ENCODE results near the gene JCHAIN.

DNA sequence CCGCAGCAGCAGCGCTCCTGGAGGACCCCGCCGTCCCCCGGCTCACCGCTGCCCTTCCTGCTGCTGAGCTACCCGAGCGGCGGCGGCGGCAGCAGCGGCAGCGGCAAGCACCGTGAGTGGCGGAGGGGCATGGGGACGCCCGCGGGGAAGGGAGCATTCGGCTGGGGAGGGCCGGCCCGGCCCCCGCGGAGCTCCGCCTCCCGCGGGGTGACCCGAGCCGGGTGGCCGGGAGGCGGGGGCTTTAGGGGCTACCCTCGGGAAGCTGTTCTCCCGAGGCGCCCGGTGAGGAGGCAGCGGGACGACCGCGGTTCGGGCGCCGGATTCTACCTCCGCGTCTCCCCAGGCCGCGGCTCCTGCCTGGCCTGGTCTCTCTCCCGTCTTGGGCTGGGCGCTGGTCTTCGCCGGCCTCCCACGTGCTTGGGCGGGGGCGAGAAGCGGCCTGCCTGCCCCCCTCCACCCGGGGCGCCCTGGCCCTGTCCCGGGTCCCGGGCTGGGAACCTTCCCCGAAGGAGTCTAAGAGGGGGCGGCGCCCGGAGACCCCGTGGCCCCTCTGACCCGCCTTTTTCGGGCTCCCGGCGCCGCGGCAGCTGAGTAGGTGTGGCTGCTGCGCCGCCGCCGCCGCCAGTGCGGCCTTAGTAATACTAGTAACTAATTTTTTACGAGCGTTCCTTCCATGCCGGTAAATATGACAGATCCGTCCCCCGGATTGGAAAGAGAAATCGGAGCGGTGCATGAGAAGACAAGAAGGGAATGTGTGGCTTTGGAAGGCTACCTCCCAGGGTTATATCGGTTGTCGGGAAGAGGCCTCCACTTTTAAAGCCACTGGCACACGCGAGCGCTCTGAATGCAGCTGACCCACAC is 39.1 kb upstream of the JCHAIN start:
- TF ChIP-seq, protein P1, sequence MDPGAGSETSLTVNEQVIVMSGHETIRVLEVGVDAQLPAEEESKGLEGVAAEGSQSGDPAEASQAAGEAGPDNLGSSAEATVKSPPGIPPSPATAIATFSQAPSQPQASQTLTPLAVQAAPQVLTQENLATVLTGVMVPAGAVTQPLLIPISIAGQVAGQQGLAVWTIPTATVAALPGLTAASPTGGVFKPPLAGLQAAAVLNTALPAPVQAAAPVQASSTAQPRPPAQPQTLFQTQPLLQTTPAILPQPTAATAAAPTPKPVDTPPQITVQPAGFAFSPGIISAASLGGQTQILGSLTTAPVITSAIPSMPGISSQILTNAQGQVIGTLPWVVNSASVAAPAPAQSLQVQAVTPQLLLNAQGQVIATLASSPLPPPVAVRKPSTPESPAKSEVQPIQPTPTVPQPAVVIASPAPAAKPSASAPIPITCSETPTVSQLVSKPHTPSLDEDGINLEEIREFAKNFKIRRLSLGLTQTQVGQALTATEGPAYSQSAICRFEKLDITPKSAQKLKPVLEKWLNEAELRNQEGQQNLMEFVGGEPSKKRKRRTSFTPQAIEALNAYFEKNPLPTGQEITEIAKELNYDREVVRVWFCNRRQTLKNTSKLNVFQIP (CRISPR knock-in tag; IDR thresholded peaks at IDR 0.05; ENCODE audit: borderline replicate concordance, low read depth) = no peak
- TF ChIP-seq CSDC2 (CRISPR knock-in tag; IDR thresholded peaks at IDR 0.05) (no peak), ZNF565 (CRISPR knock-in tag; conservative IDR thresholded peaks at IDR 0.05; ENCODE audit: low read depth) (no peak), ZFP3 (CRISPR knock-in tag; IDR thresholded peaks at IDR 0.05) (no peak), SNAI2 (CRISPR knock-in tag; IDR thresholded peaks at IDR 0.05) (no peak), TCF4 (CRISPR knock-in tag; IDR thresholded peaks at IDR 0.05; ENCODE audit: borderline replicate concordance) (no peak), ARNTL (CRISPR knock-in tag; IDR thresholded peaks at IDR 0.05; ENCODE audit: borderline replicate concordance, low read depth) (no peak), ZNF70 (CRISPR knock-in tag; IDR thresholded peaks at IDR 0.05) (no peak), ISL1 (CRISPR knock-in tag; IDR thresholded peaks at IDR 0.05) (no peak)
- TF ChIP-seq, protein P2, sequence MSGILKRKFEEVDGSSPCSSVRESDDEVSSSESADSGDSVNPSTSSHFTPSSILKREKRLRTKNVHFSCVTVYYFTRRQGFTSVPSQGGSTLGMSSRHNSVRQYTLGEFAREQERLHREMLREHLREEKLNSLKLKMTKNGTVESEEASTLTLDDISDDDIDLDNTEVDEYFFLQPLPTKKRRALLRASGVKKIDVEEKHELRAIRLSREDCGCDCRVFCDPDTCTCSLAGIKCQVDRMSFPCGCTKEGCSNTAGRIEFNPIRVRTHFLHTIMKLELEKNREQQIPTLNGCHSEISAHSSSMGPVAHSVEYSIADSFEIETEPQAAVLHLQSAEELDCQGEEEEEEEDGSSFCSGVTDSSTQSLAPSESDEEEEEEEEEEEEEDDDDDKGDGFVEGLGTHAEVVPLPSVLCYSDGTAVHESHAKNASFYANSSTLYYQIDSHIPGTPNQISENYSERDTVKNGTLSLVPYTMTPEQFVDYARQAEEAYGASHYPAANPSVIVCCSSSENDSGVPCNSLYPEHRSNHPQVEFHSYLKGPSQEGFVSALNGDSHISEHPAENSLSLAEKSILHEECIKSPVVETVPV (CRISPR knock-in tag; IDR thresholded peaks at IDR 0.05) = no peak
- TF ChIP-seq, protein P3, sequence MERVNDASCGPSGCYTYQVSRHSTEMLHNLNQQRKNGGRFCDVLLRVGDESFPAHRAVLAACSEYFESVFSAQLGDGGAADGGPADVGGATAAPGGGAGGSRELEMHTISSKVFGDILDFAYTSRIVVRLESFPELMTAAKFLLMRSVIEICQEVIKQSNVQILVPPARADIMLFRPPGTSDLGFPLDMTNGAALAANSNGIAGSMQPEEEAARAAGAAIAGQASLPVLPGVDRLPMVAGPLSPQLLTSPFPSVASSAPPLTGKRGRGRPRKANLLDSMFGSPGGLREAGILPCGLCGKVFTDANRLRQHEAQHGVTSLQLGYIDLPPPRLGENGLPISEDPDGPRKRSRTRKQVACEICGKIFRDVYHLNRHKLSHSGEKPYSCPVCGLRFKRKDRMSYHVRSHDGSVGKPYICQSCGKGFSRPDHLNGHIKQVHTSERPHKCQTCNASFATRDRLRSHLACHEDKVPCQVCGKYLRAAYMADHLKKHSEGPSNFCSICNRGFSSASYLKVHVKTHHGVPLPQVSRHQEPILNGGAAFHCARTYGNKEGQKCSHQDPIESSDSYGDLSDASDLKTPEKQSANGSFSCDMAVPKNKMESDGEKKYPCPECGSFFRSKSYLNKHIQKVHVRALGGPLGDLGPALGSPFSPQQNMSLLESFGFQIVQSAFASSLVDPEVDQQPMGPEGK (CRISPR knock-in tag; IDR thresholded peaks at IDR 0.05; ENCODE audit: borderline replicate concordance) = peak; percentile 82
- TF ChIP-seq, protein P4, sequence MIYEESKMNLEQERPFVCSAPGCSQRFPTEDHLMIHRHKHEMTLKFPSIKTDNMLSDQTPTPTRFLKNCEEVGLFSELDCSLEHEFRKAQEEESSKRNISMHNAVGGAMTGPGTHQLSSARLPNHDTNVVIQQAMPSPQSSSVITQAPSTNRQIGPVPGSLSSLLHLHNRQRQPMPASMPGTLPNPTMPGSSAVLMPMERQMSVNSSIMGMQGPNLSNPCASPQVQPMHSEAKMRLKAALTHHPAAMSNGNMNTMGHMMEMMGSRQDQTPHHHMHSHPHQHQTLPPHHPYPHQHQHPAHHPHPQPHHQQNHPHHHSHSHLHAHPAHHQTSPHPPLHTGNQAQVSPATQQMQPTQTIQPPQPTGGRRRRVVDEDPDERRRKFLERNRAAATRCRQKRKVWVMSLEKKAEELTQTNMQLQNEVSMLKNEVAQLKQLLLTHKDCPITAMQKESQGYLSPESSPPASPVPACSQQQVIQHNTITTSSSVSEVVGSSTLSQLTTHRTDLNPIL (CRISPR knock-in tag; IDR thresholded peaks at IDR 0.05; ENCODE audit: low read depth) = no peak

All from SK-N-SH treated with all-trans-retinoic acid at 6 μM for 48 hours (cell line).